ENCODE measurements around the gene FBXO24. TPM values are rescaled to one million over a fixed set of nuclear protein-coding genes. Genes with fewer than 3 reads are reported as not detected.
"Not testable (repeated sequence)": the region's sequence is repeated elsewhere in the genome, so short reads cannot be mapped to it uniquely, and the experiment has no call there.

Gene FBXO24
- total RNA-seq, 1 experiment from 2014 or later: 0.78 TPM

GRCh38 chr7:100555701-100556100 lies 30.4 kb upstream of the FBXO24 start:
- in situ Hi-C loops (cut with HindIII; ENCODE audit: low sequenced_read_pairs): no loop called here
- no peak for DNase-seq (ENCODE audit: low spot score)

- in situ Hi-C loops (cut with HindIII; ENCODE audit: low sequenced_read_pairs): no loop called here
These were observed 29.6 kb upstream of the FBXO24 start for GRCh38 chr7:100556541-100556940.

GRCh38 chr7:100559127-100559526 lies 27.0 kb upstream of the FBXO24 start:
- DNase-seq (ENCODE audit: low spot score): no peak
- in situ Hi-C loops (cut with HindIII; ENCODE audit: low sequenced_read_pairs): no loop called here

More at GRCh38 chr7:100556541-100556940, 29.6 kb upstream of the FBXO24 start:
- no peak for DNase-seq (ENCODE audit: low spot score)

DNA sequence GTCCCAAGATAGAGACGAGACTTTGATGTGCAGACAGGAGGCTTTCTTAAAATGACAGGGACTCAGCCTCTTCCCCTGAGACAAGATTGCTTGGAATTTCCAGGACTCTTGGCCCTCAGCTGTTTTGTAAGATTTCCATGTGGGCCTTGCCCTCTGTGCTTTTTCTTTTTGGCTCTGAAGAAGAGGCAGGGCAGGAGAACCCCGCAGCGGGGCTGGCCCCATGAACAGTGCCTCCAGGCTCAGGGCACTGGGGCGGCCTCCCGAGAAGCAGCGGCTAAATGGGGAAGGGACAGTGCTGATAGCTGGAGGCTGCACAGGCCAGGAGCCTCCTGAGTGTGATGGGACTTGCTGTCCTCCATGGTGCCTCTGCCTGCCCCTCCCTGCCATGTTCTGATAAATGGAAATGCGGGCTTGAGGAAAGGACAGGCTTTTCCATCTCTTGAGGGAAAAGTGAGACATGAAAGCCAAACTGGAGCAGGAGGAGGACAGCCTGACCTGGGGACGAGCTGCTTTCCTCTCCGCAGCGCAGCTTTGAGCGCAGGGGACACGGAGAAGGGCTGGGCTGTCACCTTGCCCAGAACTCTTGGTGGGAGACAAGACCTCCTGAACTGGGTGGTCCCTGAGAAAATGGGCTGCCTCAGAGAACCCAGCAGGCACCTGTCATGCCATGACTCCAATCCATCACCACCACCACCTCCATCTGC lies 24.5 kb upstream of the FBXO24 start:
- peak; percentile 32 for DNase-seq (ENCODE audit: low spot score)

GRCh38 chr7:100562195-100563099 lies 23.7 kb upstream of the FBXO24 start:
- in situ Hi-C loops (cut with HindIII; ENCODE audit: low sequenced_read_pairs): no loop called here
- DNase-seq (ENCODE audit: low spot score): peak; percentile 67

More for the DNA sequence above, 24.5 kb upstream of the FBXO24 start:
- in situ Hi-C loops (cut with HindIII; ENCODE audit: low sequenced_read_pairs): no loop called here

DNA sequence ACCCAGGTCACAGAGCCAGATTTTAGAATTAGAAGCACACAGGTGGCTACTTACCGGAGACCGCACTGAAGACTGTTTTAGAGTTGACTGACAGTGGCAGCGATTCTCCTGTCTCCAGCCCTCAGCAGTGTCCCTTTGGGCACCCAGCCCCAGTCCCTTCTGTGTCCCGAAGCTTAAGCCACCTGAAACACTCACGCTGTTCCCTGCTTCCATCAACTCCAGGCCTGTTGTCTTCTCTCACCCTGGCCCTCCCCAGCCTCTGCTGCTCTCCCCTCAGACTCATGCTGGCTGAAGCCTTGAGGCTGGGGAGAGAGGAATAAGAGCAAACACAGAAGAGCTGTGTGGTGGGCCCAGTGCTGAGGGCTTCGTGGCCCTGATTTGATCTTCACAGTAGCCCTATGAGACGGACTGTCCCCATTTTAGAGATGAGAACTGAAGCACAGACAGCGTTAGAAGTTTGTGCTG lies 23.0 kb upstream of the FBXO24 start:
- DNase-seq (ENCODE audit: low spot score): no peak
- in situ Hi-C loops (cut with HindIII; ENCODE audit: low sequenced_read_pairs): no loop called here

DNA sequence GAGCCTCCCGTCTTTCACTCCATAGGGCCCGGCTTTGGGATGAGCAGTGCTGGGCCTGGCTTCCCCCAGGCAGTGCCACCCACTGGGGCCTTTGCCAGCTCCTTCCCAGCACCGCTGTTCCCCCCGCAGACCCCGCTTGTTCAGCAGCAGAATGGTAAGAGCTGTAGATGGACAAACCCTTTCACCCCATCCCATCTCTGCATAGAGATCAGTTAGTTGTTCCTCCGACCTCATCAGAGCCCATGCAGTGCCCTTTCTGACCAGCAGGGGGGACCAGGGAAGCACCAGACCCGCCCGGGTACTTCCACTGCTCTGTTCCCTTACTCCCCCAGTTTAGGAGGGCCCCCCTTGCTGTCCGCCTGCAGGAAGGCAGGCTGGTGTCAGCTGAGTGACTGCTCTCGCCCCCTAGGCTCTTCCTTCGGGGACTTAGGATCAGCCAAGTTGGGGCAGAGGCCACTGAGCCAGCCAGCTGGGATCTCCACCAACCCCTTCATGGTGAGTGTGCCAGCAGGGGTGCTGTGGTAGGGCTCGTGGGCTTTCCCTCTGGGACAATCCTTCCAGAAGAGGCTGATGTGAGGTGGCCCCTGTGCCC lies 22.2 kb upstream of the FBXO24 start:
- in situ Hi-C loops (cut with HindIII; ENCODE audit: low sequenced_read_pairs): no loop called here
- DNase-seq (ENCODE audit: low spot score): peak; percentile 72

DNA sequence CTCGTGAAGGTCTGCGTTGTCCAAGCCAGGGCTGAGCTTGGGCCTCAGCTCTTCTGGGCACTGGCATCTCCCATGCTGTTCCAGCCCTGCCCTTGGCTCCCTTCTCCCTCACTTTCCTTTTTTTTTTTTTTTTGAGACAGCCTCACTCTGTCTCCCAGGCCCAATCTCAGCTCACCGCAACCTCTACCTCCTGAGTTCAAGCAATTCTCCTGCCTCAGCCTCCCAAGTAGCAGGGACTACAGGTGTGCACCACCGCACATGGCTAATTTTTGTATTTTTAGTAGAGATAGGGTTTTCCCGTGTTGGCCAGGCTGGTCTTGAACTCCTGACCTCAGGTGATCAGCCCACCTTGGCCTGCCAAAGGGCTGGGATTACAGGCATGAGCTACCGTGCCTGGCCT lies 21.7 kb upstream of the FBXO24 start:
- in situ Hi-C loops (cut with HindIII; ENCODE audit: low sequenced_read_pairs); DNase-seq (ENCODE audit: low spot score): not testable (repeated sequence)

GRCh38 chr7:100565133-100565571 lies 21.0 kb upstream of the FBXO24 start:
- no peak for DNase-seq (ENCODE audit: low spot score)
- in situ Hi-C loops (cut with HindIII; ENCODE audit: low sequenced_read_pairs): no loop called here

- no peak for DNase-seq (ENCODE audit: low spot score)
- in situ Hi-C loops (cut with HindIII; ENCODE audit: low sequenced_read_pairs): no loop called here
These were observed 20.1 kb upstream of the FBXO24 start for GRCh38 chr7:100566018-100566531.

DNA sequence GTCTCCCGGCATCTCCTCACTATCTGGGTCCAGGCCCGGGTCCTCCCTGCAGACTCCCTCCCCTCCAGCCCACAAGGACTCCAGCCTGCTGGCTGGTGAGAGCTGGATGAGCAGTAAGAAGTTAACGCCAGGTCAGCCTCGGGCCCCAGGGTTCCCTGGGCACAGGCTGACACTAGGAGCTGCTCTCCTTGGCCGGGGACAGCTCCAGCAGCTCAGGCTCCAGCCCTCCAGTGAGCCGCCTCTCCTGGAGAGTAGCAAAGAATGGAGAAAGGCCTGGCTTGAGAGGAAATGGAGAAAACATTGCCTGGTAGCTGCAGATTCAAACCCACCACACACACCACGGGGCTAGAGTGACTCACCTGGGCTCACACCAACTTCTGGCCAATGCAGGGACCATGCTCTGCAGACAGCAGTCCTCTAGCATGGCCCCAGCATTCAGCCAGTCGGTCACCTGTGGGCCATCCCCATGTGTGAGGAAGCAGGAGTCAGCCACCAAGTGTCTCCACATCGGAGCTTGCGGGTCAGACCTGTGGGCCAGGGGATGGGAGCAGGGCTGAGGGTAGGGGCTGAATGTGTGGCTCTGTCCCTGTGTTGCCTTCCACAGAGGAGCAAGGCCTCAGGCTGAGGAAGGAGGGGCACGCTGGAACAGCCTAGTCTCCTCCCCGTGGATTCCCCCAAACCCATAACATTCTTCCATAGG lies 18.9 kb upstream of the FBXO24 start:
- in situ Hi-C loops (cut with HindIII; ENCODE audit: low sequenced_read_pairs): no loop called here
- DNase-seq (ENCODE audit: low spot score): no peak

DNA sequence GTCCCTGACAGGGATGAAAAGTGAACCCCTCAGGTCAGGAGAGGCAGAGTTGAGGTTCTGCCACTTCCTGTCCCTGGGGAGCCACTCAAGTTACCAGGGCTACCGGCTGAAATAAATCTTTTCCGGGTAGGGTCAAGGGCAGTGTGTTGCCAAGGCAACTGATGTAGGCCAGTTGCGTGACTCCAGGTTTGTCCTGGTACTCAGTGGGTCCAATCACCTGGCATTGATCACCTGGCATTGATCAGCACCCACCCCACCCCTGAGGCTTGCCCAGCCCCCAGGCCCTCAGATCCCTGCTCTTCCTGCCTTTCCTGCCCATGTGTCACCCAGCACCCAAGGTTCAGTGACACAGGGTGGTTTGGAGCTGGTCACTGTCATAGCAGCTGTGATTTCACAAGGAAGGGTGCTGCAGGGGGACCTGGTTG lies 18.4 kb upstream of the FBXO24 start:
- in situ Hi-C loops (cut with HindIII; ENCODE audit: low sequenced_read_pairs): no loop called here

GRCh38 chr7:100568176-100568895 lies 17.8 kb upstream of the FBXO24 start:
- in situ Hi-C loops (cut with HindIII; ENCODE audit: low sequenced_read_pairs): no loop called here
- peak; percentile 22 for DNase-seq (ENCODE audit: low spot score)

More for the DNA sequence above, 18.4 kb upstream of the FBXO24 start:
- DNase-seq (ENCODE audit: low spot score): no peak

- DNase-seq (ENCODE audit: low spot score): peak; percentile 67
- in situ Hi-C loops (cut with HindIII; ENCODE audit: low sequenced_read_pairs): no loop called here
These were observed 17.0 kb upstream of the FBXO24 start for GRCh38 chr7:100568896-100569844.

DNA sequence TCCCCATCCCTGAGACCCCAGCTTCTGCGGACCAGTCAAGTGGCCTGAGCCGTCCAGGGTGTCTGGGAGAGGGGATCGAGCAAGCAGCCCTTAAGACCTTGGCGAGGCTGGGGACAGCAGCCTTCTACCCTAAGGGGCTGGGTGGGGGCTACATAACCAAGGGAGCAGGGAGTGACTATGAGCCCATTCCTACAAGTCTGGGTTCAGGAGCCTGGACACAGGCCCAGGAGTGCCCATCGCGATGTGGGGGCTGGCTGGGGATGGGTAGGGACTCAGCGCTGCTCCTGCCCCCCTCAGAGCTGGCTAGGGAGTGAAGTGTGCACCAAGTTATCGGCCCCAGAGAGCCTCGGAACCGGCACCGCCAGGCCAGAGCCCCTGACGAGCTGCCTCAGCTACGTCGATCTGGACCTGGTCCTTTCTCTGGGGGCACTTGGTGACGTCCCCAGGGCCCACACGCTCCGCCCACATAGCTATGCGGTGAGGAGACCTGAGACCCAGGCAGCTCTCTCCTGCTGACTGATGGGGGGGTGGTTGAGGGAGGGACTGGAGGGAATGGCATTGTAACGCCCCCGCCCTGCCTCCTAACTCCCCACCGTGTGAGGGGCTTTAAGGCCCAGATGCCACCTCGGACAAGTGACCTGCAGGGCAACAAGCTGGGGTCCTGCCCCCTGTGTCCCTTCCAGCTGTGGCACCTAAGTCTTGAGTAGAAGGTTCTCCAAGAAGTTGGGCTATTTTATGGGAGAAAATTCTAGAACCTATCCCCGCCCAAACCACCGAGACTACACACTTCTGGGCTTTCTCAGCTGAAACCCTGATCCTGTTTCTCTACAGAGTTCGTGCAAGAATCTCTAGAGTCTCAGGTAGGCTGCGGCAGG lies 14.9 kb upstream of the FBXO24 start:
- in situ Hi-C loops (cut with HindIII; ENCODE audit: low sequenced_read_pairs): no loop called here
- DNase-seq (ENCODE audit: low spot score): peak; percentile 50

- DNase-seq (ENCODE audit: low spot score): no peak
- in situ Hi-C loops (cut with HindIII; ENCODE audit: low sequenced_read_pairs): no loop called here
These were observed 14.4 kb upstream of the FBXO24 start for GRCh38 chr7:100571829-100572116.
